Measurements from ENCODE around the gene ACAD9. TPM values are rescaled to one million over a fixed set of nuclear protein-coding genes. Genes with fewer than 3 reads are reported as not detected.

ACAD9 gene
- total and polyA plus RNA-seq, 2 of the 13 experiments (the other 11 are each of a cell fraction or from before 2014, with no cell fraction given) = 15.3 to 38.2 TPM

DNA sequence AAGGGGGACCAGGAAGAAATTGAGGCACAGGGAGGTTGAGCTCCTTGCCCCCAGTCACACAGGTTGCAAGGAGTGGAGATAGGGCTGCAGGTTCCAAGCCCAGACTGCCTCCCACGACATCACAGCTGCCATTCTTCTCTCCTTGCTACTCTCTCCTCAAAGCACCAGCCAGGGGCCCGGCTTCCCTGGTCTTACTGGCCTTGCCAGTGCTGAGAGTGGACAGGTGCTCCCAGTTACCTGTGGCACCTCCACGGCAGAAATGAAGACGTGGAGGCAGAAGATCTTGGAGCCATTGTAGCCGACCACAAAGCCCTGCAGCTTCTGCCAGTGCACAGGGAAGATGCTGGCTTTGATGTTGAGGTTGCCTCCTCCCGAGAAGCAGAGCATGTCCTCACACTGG, 17.9 kb upstream of the ACAD9 start:
- FAIRE-seq (no peak), ATAC-seq (no peak), DNase-seq (ENCODE audit: low spot score) (no peak)
- no peak overlapping the region for H3K9ac ChIP-seq (ENCODE audit: insufficient read depth, low read depth, low read length)
- H2AFZ ChIP-seq (ENCODE audit: low read length) = no peak overlapping the region
- 0 out of 2 replicates have a peak, but pooled peaks cover 12% of the 10 kb centered on the region for H3K4me1 ChIP-seq (ENCODE audit: insufficient read depth, low read length)
- POLR2A ChIA-PET = no interaction called here
- in situ Hi-C loops (cut with HindIII; ENCODE audit: extremely low pct_ligation_motif_present, low pct_unique_long_range_greater_than_20kb) (no loop called here), intact Hi-C loops (cut with micrococcal nuclease; ENCODE audit: unreplicated experiment) (no loop called here)
- no peak overlapping the region for H3K27ac ChIP-seq (ENCODE audit: extremely low read length, insufficient read depth, low read length)
- H3K27me3 ChIP-seq (ENCODE audit: control insufficient read depth in 1 of 2, insufficient read depth in 2 of 2, low read length in 2 of 2) = peaks cover 0 to 1% of the 10 kb centered on the region in 2 experiments; a peak in 1 of 5 replicates
- H3K36me3 ChIP-seq (replicated peaks in 1 of 2; ENCODE audit: control insufficient read depth in 1 of 2, insufficient read depth in 2 of 2, low read length in 2 of 2) = no peaks in the 10 kb centered on the region
- no peak overlapping the region for H3K4me3 ChIP-seq (replicated peaks in 1 of 3; ENCODE audit: insufficient read depth in 1 of 3, low read depth in 2 of 3, low read length in 3 of 3)
- no peak overlapping the region for H3K4me2 ChIP-seq (ENCODE audit: low read depth, low read length)
- no peaks in the 10 kb centered on the region for H4K20me1 ChIP-seq (ENCODE audit: insufficient read depth, low read length)
- H3K9me3 ChIP-seq (ENCODE audit: low read length) = peaks cover 30% of the 10 kb centered on the region
- 16% methylated on average over 5 of the region's 6 CpGs for WGBS (ENCODE audit: low lambda C conversion rate)
- no TSS peak for BruUV-seq (replicated peaks)
- CTCF ChIA-PET (ENCODE audit: low intra/inter-chr PET ratio, low total read pairs) = no interaction called here
- no peaks in the 10 kb centered on the region for H3K79me2 ChIP-seq (ENCODE audit: insufficient read depth, low read length)
- no peak for TF ChIP-seq ZNF550 (CRISPR knock-in tag; IDR thresholded peaks at IDR 0.05; ENCODE audit: borderline replicate concordance)
- no peak for TF ChIP-seq AKAP8 (CRISPR knock-in tag; IDR thresholded peaks at IDR 0.05)
- TF ChIP-seq, protein P1, sequence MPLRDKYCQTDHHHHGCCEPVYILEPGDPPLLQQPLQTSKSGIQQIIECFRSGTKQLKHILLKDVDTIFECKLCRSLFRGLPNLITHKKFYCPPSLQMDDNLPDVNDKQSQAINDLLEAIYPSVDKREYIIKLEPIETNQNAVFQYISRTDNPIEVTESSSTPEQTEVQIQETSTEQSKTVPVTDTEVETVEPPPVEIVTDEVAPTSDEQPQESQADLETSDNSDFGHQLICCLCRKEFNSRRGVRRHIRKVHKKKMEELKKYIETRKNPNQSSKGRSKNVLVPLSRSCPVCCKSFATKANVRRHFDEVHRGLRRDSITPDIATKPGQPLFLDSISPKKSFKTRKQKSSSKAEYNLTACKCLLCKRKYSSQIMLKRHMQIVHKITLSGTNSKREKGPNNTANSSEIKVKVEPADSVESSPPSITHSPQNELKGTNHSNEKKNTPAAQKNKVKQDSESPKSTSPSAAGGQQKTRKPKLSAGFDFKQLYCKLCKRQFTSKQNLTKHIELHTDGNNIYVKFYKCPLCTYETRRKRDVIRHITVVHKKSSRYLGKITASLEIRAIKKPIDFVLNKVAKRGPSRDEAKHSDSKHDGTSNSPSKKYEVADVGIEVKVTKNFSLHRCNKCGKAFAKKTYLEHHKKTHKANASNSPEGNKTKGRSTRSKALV (CRISPR knock-in tag; IDR thresholded peaks at IDR 0.05) = no peak
- no peak for TF ChIP-seq SATB2 (CRISPR knock-in tag; IDR thresholded peaks at IDR 0.05)
- TF ChIP-seq EED (CRISPR knock-in tag; IDR thresholded peaks at IDR 0.05) = no peak
- no peak for TF ChIP-seq ZBTB8A (CRISPR knock-in tag; IDR thresholded peaks at IDR 0.05; ENCODE audit: borderline replicate concordance, low read depth)
- TF ChIP-seq, protein P2, sequence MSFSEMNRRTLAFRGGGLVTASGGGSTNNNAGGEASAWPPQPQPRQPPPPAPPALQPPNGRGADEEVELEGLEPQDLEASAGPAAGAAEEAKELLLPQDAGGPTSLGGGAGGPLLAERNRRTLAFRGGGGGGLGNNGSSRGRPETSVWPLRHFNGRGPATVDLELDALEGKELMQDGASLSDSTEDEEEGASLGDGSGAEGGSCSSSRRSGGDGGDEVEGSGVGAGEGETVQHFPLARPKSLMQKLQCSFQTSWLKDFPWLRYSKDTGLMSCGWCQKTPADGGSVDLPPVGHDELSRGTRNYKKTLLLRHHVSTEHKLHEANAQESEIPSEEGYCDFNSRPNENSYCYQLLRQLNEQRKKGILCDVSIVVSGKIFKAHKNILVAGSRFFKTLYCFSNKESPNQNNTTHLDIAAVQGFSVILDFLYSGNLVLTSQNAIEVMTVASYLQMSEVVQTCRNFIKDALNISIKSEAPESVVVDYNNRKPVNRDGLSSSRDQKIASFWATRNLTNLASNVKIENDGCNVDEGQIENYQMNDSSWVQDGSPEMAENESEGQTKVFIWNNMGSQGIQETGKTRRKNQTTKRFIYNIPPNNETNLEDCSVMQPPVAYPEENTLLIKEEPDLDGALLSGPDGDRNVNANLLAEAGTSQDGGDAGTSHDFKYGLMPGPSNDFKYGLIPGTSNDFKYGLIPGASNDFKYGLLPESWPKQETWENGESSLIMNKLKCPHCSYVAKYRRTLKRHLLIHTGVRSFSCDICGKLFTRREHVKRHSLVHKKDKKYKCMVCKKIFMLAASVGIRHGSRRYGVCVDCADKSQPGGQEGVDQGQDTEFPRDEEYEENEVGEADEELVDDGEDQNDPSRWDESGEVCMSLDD (CRISPR knock-in tag; IDR thresholded peaks at IDR 0.05; ENCODE audit: borderline replicate concordance) = no peak
- TF ChIP-seq, protein P3, sequence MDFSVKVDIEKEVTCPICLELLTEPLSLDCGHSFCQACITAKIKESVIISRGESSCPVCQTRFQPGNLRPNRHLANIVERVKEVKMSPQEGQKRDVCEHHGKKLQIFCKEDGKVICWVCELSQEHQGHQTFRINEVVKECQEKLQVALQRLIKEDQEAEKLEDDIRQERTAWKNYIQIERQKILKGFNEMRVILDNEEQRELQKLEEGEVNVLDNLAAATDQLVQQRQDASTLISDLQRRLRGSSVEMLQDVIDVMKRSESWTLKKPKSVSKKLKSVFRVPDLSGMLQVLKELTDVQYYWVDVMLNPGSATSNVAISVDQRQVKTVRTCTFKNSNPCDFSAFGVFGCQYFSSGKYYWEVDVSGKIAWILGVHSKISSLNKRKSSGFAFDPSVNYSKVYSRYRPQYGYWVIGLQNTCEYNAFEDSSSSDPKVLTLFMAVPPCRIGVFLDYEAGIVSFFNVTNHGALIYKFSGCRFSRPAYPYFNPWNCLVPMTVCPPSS (IDR thresholded peaks at IDR 0.05) = no peak
- no peak for TF ChIP-seq TARDBP (CRISPR knock-in tag; IDR thresholded peaks at IDR 0.05)
- TF ChIP-seq BORCS8-MEF2B (CRISPR knock-in tag; IDR thresholded peaks at IDR 0.05) = no peak
- TF ChIP-seq PLRG1 (conservative IDR thresholded peaks at IDR 0.05) = no peak
- TF ChIP-seq RFXAP (CRISPR knock-in tag; IDR thresholded peaks at IDR 0.05; ENCODE audit: borderline replicate concordance) = no peak
- TF ChIP-seq, protein P4, sequence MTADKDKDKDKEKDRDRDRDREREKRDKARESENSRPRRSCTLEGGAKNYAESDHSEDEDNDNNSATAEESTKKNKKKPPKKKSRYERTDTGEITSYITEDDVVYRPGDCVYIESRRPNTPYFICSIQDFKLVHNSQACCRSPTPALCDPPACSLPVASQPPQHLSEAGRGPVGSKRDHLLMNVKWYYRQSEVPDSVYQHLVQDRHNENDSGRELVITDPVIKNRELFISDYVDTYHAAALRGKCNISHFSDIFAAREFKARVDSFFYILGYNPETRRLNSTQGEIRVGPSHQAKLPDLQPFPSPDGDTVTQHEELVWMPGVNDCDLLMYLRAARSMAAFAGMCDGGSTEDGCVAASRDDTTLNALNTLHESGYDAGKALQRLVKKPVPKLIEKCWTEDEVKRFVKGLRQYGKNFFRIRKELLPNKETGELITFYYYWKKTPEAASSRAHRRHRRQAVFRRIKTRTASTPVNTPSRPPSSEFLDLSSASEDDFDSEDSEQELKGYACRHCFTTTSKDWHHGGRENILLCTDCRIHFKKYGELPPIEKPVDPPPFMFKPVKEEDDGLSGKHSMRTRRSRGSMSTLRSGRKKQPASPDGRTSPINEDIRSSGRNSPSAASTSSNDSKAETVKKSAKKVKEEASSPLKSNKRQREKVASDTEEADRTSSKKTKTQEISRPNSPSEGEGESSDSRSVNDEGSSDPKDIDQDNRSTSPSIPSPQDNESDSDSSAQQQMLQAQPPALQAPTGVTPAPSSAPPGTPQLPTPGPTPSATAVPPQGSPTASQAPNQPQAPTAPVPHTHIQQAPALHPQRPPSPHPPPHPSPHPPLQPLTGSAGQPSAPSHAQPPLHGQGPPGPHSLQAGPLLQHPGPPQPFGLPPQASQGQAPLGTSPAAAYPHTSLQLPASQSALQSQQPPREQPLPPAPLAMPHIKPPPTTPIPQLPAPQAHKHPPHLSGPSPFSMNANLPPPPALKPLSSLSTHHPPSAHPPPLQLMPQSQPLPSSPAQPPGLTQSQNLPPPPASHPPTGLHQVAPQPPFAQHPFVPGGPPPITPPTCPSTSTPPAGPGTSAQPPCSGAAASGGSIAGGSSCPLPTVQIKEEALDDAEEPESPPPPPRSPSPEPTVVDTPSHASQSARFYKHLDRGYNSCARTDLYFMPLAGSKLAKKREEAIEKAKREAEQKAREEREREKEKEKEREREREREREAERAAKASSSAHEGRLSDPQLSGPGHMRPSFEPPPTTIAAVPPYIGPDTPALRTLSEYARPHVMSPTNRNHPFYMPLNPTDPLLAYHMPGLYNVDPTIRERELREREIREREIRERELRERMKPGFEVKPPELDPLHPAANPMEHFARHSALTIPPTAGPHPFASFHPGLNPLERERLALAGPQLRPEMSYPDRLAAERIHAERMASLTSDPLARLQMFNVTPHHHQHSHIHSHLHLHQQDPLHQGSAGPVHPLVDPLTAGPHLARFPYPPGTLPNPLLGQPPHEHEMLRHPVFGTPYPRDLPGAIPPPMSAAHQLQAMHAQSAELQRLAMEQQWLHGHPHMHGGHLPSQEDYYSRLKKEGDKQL (CRISPR knock-in tag; IDR thresholded peaks at IDR 0.05; ENCODE audit: low read depth) = no peak
- no peak for TF ChIP-seq NR3C1 (CRISPR knock-in tag; IDR thresholded peaks at IDR 0.05)

All from HepG2 (cell line).